Ovary (tissue), 3 donors: ENCODE measurements around the gene DHX38.

Experiments used
- EP300 ChIP-seq: sonication (generic); formaldehyde crosslinking; IDR thresholded peaks from one replicate; pipeline ENCODE4 v1.6.1; 2017; ENCODE audit warnings: antibody characterized with exemption
- TF ChIP-seq, protein P1 (sequence below), 3 donors: fragments of 450-650 bp in 2 of 3; fragments of 200-600 bp in 1 of 3; IDR thresholded peaks; one replicate each; pipeline versions ENCODE4 v1.5.1 to v1.8.0; 2016 to 2022; ENCODE audit warnings: antibody characterized with exemption in 3 of 3, mild to moderate bottlenecking in 1 of 3
- donor health status: DM: no; HTN: no; CAD: no.

DNA sequence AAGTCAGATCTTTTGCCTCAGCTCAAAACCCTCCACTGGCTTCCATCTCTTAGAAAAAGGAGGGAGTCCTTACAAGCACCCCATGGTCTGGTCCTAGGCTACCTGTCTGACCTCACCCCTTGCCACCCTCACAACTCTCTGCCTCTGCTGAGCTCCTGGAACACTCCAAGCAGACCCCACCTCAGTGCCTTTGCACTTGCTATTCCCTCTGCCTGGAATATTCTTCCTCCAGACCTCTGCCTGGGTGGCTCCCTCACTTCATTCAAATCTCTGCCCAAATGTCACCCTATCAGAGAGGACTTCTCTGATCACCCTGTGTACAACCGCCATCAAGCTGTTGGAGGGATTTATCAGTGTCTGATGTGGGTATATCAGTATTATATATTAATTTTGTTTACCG is 40.9 kb downstream of the DHX38 start:
- no peak for TF ChIP-seq EP300
- TF ChIP-seq, protein P1, sequence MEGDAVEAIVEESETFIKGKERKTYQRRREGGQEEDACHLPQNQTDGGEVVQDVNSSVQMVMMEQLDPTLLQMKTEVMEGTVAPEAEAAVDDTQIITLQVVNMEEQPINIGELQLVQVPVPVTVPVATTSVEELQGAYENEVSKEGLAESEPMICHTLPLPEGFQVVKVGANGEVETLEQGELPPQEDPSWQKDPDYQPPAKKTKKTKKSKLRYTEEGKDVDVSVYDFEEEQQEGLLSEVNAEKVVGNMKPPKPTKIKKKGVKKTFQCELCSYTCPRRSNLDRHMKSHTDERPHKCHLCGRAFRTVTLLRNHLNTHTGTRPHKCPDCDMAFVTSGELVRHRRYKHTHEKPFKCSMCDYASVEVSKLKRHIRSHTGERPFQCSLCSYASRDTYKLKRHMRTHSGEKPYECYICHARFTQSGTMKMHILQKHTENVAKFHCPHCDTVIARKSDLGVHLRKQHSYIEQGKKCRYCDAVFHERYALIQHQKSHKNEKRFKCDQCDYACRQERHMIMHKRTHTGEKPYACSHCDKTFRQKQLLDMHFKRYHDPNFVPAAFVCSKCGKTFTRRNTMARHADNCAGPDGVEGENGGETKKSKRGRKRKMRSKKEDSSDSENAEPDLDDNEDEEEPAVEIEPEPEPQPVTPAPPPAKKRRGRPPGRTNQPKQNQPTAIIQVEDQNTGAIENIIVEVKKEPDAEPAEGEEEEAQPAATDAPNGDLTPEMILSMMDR (IDR thresholded peaks at IDR 0.05) = no peak
